WTC11 (cell line): ENCODE measurements around the gene SGPP1.

ENCODE experiments used
- CTCF ChIP-seq: fragments of 200-600 bp; IDR thresholded peaks from 2 replicates; pipeline ENCODE4 v1.8.0; 2022; ENCODE audit warnings: antibody characterized with exemption
- ESRRA ChIP-seq: sonication (generic); formaldehyde crosslinking; IDR thresholded peaks from 2 replicates; pipeline ENCODE4 v1.8.1; 2022; ENCODE audit warnings: mild to moderate bottlenecking, missing genetic modification reagents, borderline replicate concordance
- GABPB1 ChIP-seq: sonication (generic); formaldehyde crosslinking; IDR thresholded peaks from 2 replicates; pipeline ENCODE4 v1.8.1; 2023; ENCODE audit warnings: mild to moderate bottlenecking, missing genetic modification reagents
- MAX ChIP-seq: sonication (generic); formaldehyde crosslinking; IDR thresholded peaks from 2 replicates; pipeline ENCODE4 v1.8.0; 2022; ENCODE audit warnings: mild to moderate bottlenecking, missing genetic modification reagents
- PREB ChIP-seq: sonication (generic); formaldehyde crosslinking; IDR thresholded peaks from 2 replicates; pipeline ENCODE4 v1.8.1; 2022; ENCODE audit warnings: mild to moderate bottlenecking, missing genetic modification reagents, moderate library complexity, borderline replicate concordance
- SMAD3 ChIP-seq: sonication (generic); formaldehyde crosslinking; IDR thresholded peaks from 2 replicates; pipeline ENCODE4 v1.8.0; 2022; ENCODE audit warnings: missing genetic modification reagents, mild to moderate bottlenecking, borderline replicate concordance
- ZBTB21 ChIP-seq: sonication (generic); formaldehyde crosslinking; IDR thresholded peaks from 2 replicates; pipeline ENCODE4 v1.8.1; 2023; ENCODE audit warnings: mild to moderate bottlenecking, missing genetic modification reagents, borderline replicate concordance
- ZNF396 ChIP-seq: fragments of 250-450 bp; sonication (Bioruptor Pico); IDR thresholded peaks from 2 replicates; pipeline ENCODE4 v1.8.0; 2021; ENCODE audit warnings: mild to moderate bottlenecking, moderate library complexity, borderline replicate concordance
- ZNF416 ChIP-seq: fragments of 250-450 bp; sonication (Bioruptor Pico); IDR thresholded peaks from 2 replicates; pipeline ENCODE4 v1.9.0; 2021; ENCODE audit warnings: mild to moderate bottlenecking, inconsistent platforms
- ZNF423 ChIP-seq: fragments of 250-450 bp; sonication (Bioruptor Pico); IDR thresholded peaks from 2 replicates; pipeline ENCODE4 v2.1.2; 2022; ENCODE audit warnings: mild to moderate bottlenecking, moderate library complexity

- no peak for TF ChIP-seq MAX
- TF ChIP-seq CTCF, result no peak
- TF ChIP-seq PREB (CRISPR knock-in tag), result no peak
- no peak for TF ChIP-seq ESRRA (CRISPR knock-in tag)
- no peak for TF ChIP-seq GABPB1 (CRISPR knock-in tag)
- TF ChIP-seq ZBTB21 (CRISPR knock-in tag), result no peak
- TF ChIP-seq ZNF416 (CRISPR knock-in tag), result no peak
- TF ChIP-seq SMAD3 (CRISPR knock-in tag), result no peak
- no peak for TF ChIP-seq ZNF423 (CRISPR knock-in tag)
- no peak for TF ChIP-seq ZNF396 (CRISPR knock-in tag)
Observed at GRCh38 chr14:63745858-63746425, 18.1 kb upstream of the SGPP1 start.
